ENCODE data around the gene BRD1.

The BRD1 gene

GRCh38 chr22:49749885-49750510, 77.7 kb downstream of the BRD1 start:
- no peak for DNase-seq

GRCh38 chr22:49749227-49749626, 78.4 kb downstream of the BRD1 start:
- no peak for DNase-seq

- DNase-seq = no peak
Measured at GRCh38 chr22:49748514-49748913, 79.2 kb downstream of the BRD1 start.

- no peak for DNase-seq
Measured at GRCh38 chr22:49747716-49748115, 80.0 kb downstream of the BRD1 start.

- DNase-seq = no peak
Measured at GRCh38 chr22:49747130-49747529, 80.5 kb downstream of the BRD1 start.

GRCh38 chr22:49746065-49746464, 81.6 kb downstream of the BRD1 start:
- no peak for DNase-seq

- DNase-seq = no peak
Measured at GRCh38 chr22:49740242-49740641, 87.4 kb downstream of the BRD1 start.

- DNase-seq = no peak
Measured at GRCh38 chr22:49739138-49739537, 88.5 kb downstream of the BRD1 start.

GRCh38 chr22:49738566-49738965, 89.1 kb downstream of the BRD1 start:
- DNase-seq = no peak

- no peak for DNase-seq
Measured at GRCh38 chr22:49738006-49738405, 89.7 kb downstream of the BRD1 start.

- no peak for DNase-seq
Measured at GRCh38 chr22:49737101-49737551, 90.5 kb downstream of the BRD1 start.

GRCh38 chr22:49736538-49736937, 91.1 kb downstream of the BRD1 start:
- DNase-seq = no peak

GRCh38 chr22:49735901-49736421, 91.7 kb downstream of the BRD1 start:
- no peak for DNase-seq

GRCh38 chr22:49735411-49735900, 92.2 kb downstream of the BRD1 start:
- no peak for DNase-seq

GRCh38 chr22:49734882-49735281, 92.8 kb downstream of the BRD1 start:
- DNase-seq = no peak

- peak; percentile 26 for DNase-seq
Measured at GRCh38 chr22:49734390-49734789, 93.3 kb downstream of the BRD1 start.

- DNase-seq = no peak
Measured at GRCh38 chr22:49733631-49734030, 94.0 kb downstream of the BRD1 start.

GRCh38 chr22:49730656-49731055, 97.0 kb downstream of the BRD1 start:
- DNase-seq = no peak

- no peak for DNase-seq
Measured at GRCh38 chr22:49728570-49729271, 99.0 kb downstream of the BRD1 start.

GRCh38 chr22:49727881-49728569, 99.6 kb downstream of the BRD1 start:
- no peak for DNase-seq

GRCh38 chr22:49727191-49727880, 100.3 kb downstream of the BRD1 start:
- no peak for DNase-seq

GRCh38 chr22:49726701-49727101, 101.0 kb downstream of the BRD1 start:
- no peak for DNase-seq

Data from NCI-H2107 (cell line).